PC-9 (cell line): ENCODE results near the gene PCDHGA12.
"Not testable (repeated sequence)": the region's sequence is repeated elsewhere in the genome, so short reads cannot be mapped to it uniquely, and the experiment has no call there.

Experiments
- CTCF ChIP-seq: fragments of 200-600 bp; sonication (generic); conservative IDR thresholded peaks from 2 replicates; pipeline ENCODE4 v1.6.1; 2017; ENCODE audit warnings: mixed run types, antibody characterized with exemption, mild to moderate bottlenecking, moderate library complexity
- EZH2 ChIP-seq: fragments of 200-600 bp; sonication (generic); IDR thresholded peaks from 2 replicates; pipeline ENCODE4 v1.8.0; 2017; ENCODE audit warnings: antibody characterized with exemption, low read depth

- peak; percentile 73 for TF ChIP-seq CTCF
- TF ChIP-seq EZH2, result not testable (repeated sequence)
Measured at GRCh38 chr5:141417494-141418172, 12.7 kb upstream of the PCDHGA12 start, which contains the start of gene PCDHGB7.
